ENCODE measurements around the gene SLC25A19. TPM values are rescaled to one million over a fixed set of nuclear protein-coding genes. Genes with fewer than 3 reads are reported as not detected.

The SLC25A19 gene
- total and polyA plus RNA-seq, 10 donors = 12.4 to 32.5 (median 19.1) TPM

DNA sequence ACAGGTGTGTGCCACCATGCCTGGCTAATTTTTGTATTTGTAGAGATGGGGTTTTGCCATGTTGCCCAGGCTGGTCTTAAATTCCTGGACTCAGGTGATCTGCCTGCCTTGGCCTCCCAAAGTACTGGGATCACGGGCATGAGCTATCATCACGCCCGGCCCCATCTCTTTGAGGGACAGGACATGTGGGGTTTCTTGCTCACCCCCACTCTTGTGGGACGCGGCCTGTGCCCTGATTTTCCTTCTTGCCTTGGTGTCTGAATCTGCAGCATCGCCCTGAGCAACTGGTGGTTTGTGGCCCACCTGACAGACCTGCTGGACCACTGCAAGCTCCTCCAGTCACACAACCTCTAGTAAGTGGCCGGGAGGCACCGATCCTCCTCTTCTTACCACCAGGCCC, 58.2 kb downstream of the SLC25A19 start:
- intact Hi-C loops (cut with DNase I; ENCODE audit: low total_unique reads) = no loop called here
- H3K9me3 ChIP-seq = no peaks in the 10 kb centered on the region
- peaks cover 0 to 24% (median 10%) of the 10 kb centered on the region in 6 donors for H3K4me1 ChIP-seq
- no peaks in the 10 kb centered on the region for H3K27me3 ChIP-seq (replicated peaks in 1 of 7)
- no peak overlapping the region for H3K27ac ChIP-seq
- peaks cover 0 to 98% (median 89%) of the 10 kb centered on the region in 6 donors for H3K36me3 ChIP-seq
- H3K4me3 ChIP-seq = no peak overlapping the region
- DNase-seq = no peak
- 96 to 98% (median 97%) methylated on average over 8 of the region's 8 CpGs for WGBS, 5 donors
- no peak for TF ChIP-seq POLR2A (IDR thresholded peaks at IDR 0.05)

- Histone ChIP-seq H3K27me3 (replicated peaks in 1 of 7) (no peaks in the 10 kb centered on the region), H3K36me3 (peaks cover 0 to 98% (median 88%) of the 10 kb centered on the region in 6 donors), H3K4me3 (no peak overlapping the region), H3K9me3 (no peaks in the 10 kb centered on the region), H3K27ac (peak overlapping the region in 7 of 8 donors; percentile 12 to 80 (median 58)), H3K4me1 (peaks cover 0 to 24% (median 10%) of the 10 kb centered on the region in 6 donors)
- WGBS, 5 donors = 34 to 57% (median 44%) methylated on average over 4 of the region's 4 CpGs
- intact Hi-C loops (cut with DNase I; ENCODE audit: low total_unique reads) = no loop called here
- DNase-seq = no peak
- TF ChIP-seq POLR2A (IDR thresholded peaks at IDR 0.05) (no peak), POLR2AphosphoS5 (IDR thresholded peaks at IDR 0.05) (no peak)
- TF ChIP-seq, protein P1, sequence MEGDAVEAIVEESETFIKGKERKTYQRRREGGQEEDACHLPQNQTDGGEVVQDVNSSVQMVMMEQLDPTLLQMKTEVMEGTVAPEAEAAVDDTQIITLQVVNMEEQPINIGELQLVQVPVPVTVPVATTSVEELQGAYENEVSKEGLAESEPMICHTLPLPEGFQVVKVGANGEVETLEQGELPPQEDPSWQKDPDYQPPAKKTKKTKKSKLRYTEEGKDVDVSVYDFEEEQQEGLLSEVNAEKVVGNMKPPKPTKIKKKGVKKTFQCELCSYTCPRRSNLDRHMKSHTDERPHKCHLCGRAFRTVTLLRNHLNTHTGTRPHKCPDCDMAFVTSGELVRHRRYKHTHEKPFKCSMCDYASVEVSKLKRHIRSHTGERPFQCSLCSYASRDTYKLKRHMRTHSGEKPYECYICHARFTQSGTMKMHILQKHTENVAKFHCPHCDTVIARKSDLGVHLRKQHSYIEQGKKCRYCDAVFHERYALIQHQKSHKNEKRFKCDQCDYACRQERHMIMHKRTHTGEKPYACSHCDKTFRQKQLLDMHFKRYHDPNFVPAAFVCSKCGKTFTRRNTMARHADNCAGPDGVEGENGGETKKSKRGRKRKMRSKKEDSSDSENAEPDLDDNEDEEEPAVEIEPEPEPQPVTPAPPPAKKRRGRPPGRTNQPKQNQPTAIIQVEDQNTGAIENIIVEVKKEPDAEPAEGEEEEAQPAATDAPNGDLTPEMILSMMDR (IDR thresholded peaks at IDR 0.05 in 8 of 11, conservative IDR thresholded peaks at IDR 0.05 in 3 of 11) = no peak
Observed at GRCh38 chr17:75228847-75229246, 60.4 kb downstream of the SLC25A19 start.

- DNase-seq = no peak
- TF ChIP-seq, protein P1 (IDR thresholded peaks at IDR 0.05 in 8 of 11, conservative IDR thresholded peaks at IDR 0.05 in 3 of 11) = no peak
- peak in 1 of 3 donors; percentile 58 for TF ChIP-seq POLR2AphosphoS5 (IDR thresholded peaks at IDR 0.05)
- 35 to 49% (median 42%) methylated on average over 2 of the region's 2 CpGs for WGBS, 5 donors
- Histone ChIP-seq H3K27me3 (replicated peaks in 1 of 7) (no peaks in the 10 kb centered on the region), H3K9me3 (no peaks in the 10 kb centered on the region), H3K36me3 (peaks cover 0 to 98% (median 89%) of the 10 kb centered on the region in 6 donors), H3K27ac (peak overlapping the region in 7 of 8 donors; percentile 12 to 80 (median 58)), H3K4me3 (no peak overlapping the region), H3K4me1 (peaks cover 0 to 24% (median 10%) of the 10 kb centered on the region in 6 donors)
- intact Hi-C loops (cut with DNase I; ENCODE audit: low total_unique reads) = no loop called here
Observed at GRCh38 chr17:75228305-75228704, 60.9 kb downstream of the SLC25A19 start.

GRCh38 chr17:75227729-75228128, 61.5 kb downstream of the SLC25A19 start:
- peaks cover 0 to 24% (median 10%) of the 10 kb centered on the region in 6 donors for H3K4me1 ChIP-seq
- peak overlapping the region in 4 of 8 donors; percentile 41 to 80 (median 72) for H3K27ac ChIP-seq
- H3K36me3 ChIP-seq = peaks cover 0 to 98% (median 89%) of the 10 kb centered on the region in 6 donors
- no peaks in the 10 kb centered on the region for H3K27me3 ChIP-seq (replicated peaks in 1 of 7)
- H3K4me3 ChIP-seq = no peak overlapping the region
- no peak for DNase-seq
- WGBS, 5 donors = 75 to 90% (median 85%) methylated on average over 5 of the region's 5 CpGs
- intact Hi-C loops (cut with DNase I; ENCODE audit: low total_unique reads) = no loop called here
- no peaks in the 10 kb centered on the region for H3K9me3 ChIP-seq
- no peak for TF ChIP-seq POLR2A (IDR thresholded peaks at IDR 0.05)
- TF ChIP-seq, protein P1 (IDR thresholded peaks at IDR 0.05 in 8 of 11, conservative IDR thresholded peaks at IDR 0.05 in 3 of 11) = no peak
- TF ChIP-seq POLR2AphosphoS5 (IDR thresholded peaks at IDR 0.05) = no peak

All from spleen (tissue), 11 donors.